CD4-positive, alpha-beta T cell treated with Interferon gamma for 1 hour (primary cell): ENCODE data around the gene RAB11FIP2.
"Not testable (repeated sequence)": the region's sequence is repeated elsewhere in the genome, so short reads cannot be mapped to it uniquely, and the experiment has no call there.

Source experiments
- DNase-seq: peaks from one replicate; pipeline ENCODE4 v3.0.0-alpha.2; 2020

The RAB11FIP2 gene, protein sequence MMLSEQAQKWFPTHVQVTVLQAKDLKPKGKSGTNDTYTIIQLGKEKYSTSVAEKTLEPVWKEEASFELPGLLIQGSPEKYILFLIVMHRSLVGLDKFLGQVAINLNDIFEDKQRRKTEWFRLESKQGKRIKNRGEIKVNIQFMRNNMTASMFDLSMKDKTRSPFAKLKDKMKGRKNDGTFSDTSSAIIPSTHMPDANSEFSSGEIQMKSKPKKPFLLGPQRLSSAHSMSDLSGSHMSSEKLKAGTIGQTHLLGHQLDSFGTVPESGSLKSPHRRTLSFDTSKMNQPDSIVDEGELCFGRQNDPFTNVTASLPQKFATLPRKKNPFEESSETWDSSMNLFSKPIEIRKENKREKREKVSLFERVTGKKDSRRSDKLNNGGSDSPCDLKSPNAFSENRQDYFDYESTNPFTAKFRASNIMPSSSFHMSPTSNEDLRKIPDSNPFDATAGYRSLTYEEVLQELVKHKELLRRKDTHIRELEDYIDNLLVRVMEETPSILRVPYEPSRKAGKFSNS

DNA sequence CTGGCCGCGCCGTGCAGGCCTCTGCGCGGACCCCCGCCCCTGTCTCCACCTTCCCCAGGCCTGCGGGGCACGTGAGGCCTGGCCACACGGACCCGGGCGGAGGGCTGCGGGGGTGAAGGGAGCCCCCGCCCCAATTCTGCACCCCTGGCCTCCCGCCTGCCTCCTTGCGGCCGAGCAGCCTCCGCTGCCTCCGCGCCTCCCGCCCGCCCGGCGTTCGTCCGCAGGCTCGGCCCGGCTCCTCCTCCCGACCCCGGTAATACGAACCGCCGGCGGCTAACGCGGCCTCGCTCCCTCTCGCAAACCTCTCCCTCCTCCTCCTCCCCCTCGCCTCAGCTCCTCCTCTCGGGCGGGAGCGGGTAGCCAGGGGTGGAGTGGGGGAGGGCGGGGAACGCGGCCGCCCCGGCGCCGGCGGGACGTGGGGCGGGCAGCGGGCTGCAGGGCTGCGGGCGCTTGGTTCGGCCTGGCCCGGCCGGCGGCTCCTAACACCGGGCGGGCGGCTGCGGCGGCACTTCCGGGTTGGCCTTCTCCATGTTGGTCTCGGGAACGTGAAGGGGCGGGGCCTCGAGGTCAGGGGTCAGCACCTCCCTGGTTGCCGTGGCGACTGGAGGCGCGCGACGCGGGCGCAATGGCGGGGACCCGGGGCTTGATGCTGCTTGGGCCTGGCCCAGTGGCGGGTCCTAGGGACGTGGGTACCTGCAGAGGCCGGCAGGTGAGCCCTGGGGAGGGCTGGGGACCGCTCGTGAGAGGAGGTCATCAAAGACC is at the start of gene RAB11FIP2:
Gene RAB11FIP2, minus strand, starts transcription at position 547 of the 762 bp plus-strand sequence. CDS start 778 bp downstream, outside the sequence.
- peak; percentile 93 for DNase-seq

DNA sequence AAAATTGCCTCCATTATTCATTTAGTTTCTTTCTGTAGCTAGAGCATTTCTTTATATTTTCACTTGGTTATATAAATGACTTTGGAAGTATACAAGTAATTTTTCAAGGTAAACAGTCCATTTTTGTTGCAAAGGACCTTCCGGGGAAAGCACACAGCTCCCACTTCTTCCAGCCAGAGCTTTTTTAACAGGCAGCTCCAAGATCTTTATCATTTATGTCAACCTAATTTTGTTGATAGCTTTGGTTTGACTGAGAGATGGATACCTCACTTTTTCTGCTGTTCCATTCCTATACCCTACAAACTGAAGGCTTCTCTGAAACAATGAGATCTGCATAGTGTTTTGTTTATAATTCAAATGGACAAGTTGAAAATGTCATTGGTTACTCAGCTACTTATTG is 49.3 kb upstream of the RAB11FIP2 start:
- DNase-seq, result no peak

GRCh38 chr10:118092209-118092608 is 45.5 kb upstream of the RAB11FIP2 start:
- DNase-seq, result no peak

DNA sequence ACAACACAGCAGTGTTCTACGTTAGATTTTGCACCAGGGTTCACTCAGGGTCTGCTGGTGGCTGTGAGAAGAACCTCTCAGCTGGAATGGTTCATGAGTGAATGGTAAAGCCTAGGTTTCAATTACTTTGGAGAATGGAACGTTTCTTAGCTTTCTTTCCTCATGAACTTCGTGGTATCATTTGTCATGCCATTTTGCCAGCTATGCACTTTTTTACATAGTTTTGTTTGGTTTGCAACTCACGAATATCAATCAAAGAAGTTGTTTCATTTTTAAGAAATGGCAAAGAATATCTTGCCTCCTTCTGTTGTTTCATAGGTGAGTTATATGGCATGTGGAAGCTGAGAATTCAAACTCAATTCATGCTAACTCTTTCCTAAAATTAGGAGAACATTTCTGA is 34.1 kb upstream of the RAB11FIP2 start:
- no peak for DNase-seq

GRCh38 chr10:118076705-118077104 is 30.0 kb upstream of the RAB11FIP2 start:
- no peak for DNase-seq

- DNase-seq, result no peak
Observed at GRCh38 chr10:118072840-118073239, 26.1 kb upstream of the RAB11FIP2 start.

DNA sequence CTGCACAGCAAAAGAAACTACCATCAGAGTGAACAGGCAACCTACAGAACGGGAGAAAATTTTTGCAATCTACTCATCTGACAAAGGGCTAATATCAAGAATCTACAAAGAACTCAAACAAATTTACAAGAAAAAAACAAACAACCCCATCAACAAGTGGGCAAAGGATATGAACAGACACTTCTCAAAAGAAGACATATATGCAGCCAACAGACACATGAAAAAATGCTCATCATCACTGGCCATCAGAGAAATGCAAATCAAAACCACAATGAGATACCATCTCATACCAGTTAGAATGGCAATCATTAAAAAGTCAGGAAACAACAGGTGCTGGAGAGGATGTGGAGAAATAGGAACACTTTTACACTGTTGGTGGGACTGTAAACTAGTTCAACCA is 20.6 kb upstream of the RAB11FIP2 start:
- not testable (repeated sequence) for DNase-seq

- no peak for DNase-seq
Observed at GRCh38 chr10:118062798-118063238, 16.1 kb upstream of the RAB11FIP2 start.

- DNase-seq, result no peak
Observed at GRCh38 chr10:118058371-118058770, 11.6 kb upstream of the RAB11FIP2 start.

GRCh38 chr10:118057361-118057760 is 10.6 kb upstream of the RAB11FIP2 start:
- no peak for DNase-seq

DNA sequence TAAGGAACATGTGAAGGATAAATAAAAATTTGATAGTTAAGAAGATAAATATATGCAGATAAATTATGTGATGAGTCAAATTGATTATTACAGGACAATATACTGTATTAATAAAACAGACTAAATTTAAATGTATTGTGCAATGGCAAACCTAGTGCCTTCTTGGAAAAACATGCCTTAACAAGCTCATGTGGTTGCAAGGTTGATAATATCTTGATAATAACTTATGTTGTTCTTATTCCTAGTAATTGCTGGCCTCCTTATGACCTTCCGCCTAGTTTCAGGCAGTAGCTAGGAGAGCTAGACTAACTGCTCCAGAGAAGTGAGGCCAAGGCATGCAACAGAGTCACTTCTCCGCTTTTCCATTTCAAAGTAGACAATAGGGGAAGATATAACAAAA is 7.6 kb upstream of the RAB11FIP2 start:
- no peak for DNase-seq

- no peak for DNase-seq
Observed at GRCh38 chr10:118052816-118053215, 6.1 kb upstream of the RAB11FIP2 start.

- no peak for DNase-seq
Observed at GRCh38 chr10:118047880-118048279, 1.1 kb upstream of the RAB11FIP2 start.

DNA sequence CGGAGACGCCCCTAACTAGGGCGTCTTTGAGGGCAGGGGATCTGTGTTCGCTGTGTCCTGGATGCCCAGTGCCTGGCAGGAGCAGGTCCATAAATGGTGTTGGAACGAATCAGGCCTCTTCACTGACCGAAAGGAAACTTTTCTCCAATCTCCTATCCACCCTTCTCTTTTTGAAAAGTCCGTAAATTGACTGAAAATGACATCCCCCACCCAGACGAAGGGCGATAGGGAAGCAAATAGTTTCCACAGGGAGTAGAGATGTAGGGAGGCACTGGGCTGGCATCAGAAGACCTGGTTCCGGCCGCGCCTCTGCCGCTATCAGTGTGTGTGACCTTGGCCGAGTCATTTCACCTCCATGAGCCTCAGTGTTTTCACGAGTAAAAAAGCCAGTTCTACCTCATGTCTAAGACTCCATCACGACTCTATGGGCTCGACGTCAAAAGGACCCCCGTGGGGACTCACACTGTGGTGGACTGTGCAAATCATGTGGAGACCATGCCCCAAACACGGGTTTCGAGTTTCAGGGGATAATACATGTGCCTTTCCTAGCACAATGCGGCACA is 497 bp upstream of the RAB11FIP2 start:
- no peak for DNase-seq

DNA sequence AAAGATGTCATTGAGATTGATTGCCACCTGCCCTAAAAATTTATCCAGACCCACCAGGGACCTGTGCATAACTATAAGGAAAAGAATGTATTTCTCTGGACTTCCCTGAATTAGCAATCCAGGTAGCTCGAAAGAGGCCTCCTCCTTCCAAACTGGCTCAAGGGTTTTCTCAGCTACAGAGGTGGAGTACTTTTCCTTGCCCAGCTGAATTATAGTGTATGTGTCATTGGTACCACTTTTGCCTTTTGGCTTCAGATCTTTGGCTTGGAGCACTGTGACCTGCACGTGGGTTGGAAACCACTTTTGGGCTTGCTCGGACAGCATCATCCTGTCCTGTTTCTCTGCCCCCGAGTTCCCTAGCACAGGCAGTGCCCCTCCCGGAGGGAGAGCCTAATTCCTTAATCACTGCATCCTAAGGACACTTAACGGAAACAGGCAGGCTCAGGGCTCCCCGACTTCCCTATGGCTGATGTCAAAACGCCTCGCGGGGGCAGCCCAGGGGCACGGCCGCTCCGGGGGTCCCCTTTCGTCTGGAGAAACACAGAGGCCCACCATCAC is 825 bp downstream of the RAB11FIP2 start:
- peak; percentile 5 for DNase-seq

DNA sequence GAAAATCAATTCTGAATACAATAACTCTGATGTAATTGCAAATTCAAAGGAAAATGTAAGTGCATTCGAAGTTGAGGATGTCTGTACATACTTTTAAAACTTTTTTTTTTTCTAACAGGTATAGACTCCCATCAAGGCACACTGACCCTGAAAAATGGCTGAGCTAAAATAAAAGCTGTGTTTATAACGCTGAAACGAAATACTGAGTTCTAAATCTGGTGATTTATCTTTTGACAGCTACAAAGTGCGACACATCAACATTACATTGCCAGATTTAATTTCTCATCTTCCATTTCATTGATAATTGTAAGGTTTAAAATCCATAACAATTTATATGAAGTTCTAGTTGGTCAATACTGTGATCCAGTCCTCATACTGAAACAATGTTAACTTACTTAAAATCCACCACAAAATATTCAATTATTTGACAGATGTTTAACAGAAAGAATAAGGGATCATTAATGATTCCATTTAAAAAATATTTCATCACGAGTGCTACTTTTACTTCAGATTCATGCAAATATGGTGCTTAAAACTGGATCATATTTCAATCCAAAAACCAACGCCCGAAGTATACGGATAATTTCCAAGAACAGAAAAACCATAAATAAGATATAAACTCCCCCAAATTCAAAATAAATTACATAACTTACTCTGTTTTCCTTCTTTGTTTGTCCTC is 1.4 kb downstream of the RAB11FIP2 start:
- no peak for DNase-seq

DNA sequence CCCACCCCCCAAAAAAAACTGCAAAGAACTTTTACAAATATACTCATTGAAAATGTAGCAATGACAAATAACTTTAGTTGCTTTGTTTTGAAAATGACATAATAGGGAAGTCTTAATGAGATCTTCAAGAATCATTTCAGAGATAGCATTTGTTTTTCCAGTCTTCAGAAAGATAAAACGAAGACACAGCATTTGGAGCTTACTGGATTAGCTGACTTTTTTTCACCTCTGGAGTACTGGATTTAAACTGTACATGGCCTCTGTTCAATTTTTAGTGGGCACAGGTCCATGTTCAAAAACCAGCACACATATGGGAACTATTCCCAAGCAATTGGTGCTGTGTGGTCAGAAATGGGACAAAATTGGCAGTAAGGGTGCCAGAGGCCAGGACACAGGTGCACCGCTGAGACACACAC is 3.9 kb downstream of the RAB11FIP2 start:
- DNase-seq, result no peak

- no peak for DNase-seq
Observed at GRCh38 chr10:118042336-118042735, 4.4 kb downstream of the RAB11FIP2 start.

DNA sequence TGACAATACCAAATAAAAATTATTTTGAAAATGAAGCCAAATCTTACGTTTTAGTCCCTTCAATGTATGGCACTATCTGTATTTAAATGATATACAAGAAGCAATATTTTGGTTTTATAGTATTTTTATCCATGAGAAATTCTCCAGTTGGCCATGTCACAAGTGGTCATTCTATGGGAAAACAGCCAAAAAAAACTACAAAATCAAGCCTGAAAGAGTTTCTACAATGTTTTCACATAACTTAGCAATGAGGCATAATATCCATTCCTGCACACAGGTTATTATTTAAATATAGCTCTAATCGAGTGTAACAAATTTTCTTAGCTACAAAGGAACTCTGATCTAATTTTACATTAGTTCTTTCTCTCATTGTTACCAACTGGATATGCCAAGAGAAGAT is 5.4 kb downstream of the RAB11FIP2 start:
- DNase-seq, result no peak

DNA sequence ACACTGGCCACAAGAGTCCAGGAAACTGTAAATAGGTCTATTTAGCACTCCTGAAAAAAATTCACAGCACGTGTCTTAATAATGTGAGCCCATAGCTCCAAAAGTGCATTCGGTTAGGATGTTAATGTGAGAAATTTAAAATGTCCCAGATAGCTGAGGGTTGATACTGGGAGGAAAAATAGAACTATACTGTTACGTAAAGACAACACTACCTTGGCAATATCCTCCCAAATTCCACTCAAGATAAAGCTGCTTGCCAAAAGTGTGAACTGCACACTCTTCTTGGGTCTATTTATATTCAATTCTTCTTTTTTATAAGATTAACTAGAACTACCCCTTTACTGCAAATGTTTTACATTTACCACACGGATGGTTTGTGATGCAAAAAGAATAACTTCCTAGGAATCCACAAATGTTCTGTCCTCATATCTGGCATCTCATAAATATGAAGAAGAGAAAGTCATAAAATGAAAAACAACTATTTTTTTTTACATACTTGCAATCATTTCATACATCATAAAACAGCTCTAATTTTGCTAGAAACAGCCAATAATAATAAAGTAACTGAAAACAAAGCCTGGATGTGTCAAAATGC is 10.4 kb downstream of the RAB11FIP2 start:
- no peak for DNase-seq

- no peak for DNase-seq
Observed at GRCh38 chr10:118035354-118036005, 11.3 kb downstream of the RAB11FIP2 start.
